ENCODE results near the gene FAM124A. TPM values are rescaled to one million over a fixed set of nuclear protein-coding genes. Genes with fewer than 3 reads are reported as not detected.

The FAM124A gene
- total and polyA plus RNA-seq, 2 donors (not counting 3 experiments of a cell fraction or from before 2014, with no cell fraction given): 3.8 to 9.9 TPM

DNA sequence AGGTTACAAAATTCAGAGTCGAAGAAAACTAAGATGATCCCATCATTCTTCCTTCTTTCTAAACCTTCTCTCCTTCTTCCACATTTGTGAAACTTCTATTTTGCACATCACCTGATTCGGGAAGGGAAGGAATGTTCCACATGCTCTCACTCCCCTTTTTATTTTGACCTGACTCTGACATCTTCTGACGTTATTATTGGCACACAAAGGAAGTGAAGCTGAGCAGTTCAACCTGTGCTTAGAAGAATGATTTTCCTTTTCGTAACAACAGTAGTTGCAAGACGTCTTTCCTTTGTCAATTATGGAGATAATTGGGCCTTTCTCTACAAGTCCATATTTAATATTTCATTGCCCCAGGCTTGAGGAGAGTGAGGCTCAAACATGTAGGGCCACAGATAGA lies 18.0 kb downstream of the FAM124A start:
- ChIA-PET POLR2A (no interaction called here), CTCF (interaction anchor here (1.0 to 1.8 kb wide), 3 partner anchors 17 to 115 kb away, joined by 3 to 6 read pairs (median 6); no protein-coding TSS in a partner anchor)
- H3K4me1 ChIP-seq (ENCODE audit: control insufficient read depth, extremely low read depth, insufficient read depth, low read length): peaks cover 10% of the 10 kb centered on the region
- no peaks in the 10 kb centered on the region for H3K36me3 ChIP-seq (ENCODE audit: control insufficient read depth in 2 of 2, extremely low read depth in 1 of 2, insufficient read depth in 2 of 2, low read length in 2 of 2)
- peak; percentile 8 for FAIRE-seq
- H3K9ac ChIP-seq (replicated peaks; ENCODE audit: extremely low read depth, insufficient read depth, low read length): no peak overlapping the region
- no peak overlapping the region for H2AFZ ChIP-seq (ENCODE audit: low read depth, low read length)
- dilution Hi-C loops (cut with MboI; ENCODE audit: extremely low pct_ligation_motif_present, low sequenced_read_pairs): no loop called here
- H3K79me2 ChIP-seq (ENCODE audit: control insufficient read depth, insufficient read depth, low read length): no peaks in the 10 kb centered on the region
- DNase-seq (ENCODE audit: low read depth, low spot score): no peak
- no peak overlapping the region for H3K4me3 ChIP-seq (replicated peaks in 1 of 3; ENCODE audit: insufficient read depth in 1 of 3, low read depth in 1 of 3, low read length in 3 of 3)
- no peak overlapping the region for H3K4me2 ChIP-seq (ENCODE audit: insufficient read depth, low read length)
- intact Hi-C loops (cut with micrococcal nuclease): no loop called here
- H4K20me1 ChIP-seq (replicated peaks; ENCODE audit: control insufficient read depth, extremely low read depth, insufficient read depth, low read length): no peaks in the 10 kb centered on the region
- H3K27ac ChIP-seq (ENCODE audit: insufficient read depth, low read depth, low read length): no peak overlapping the region
- H3K9me1 ChIP-seq (replicated peaks; ENCODE audit: control insufficient read depth, extremely low read depth, insufficient read depth, low read length): no peaks in the 10 kb centered on the region
- BruUV-seq (replicated peaks): no TSS peak
- TF ChIP-seq JUN (IDR thresholded peaks at IDR 0.05; ENCODE audit: borderline replicate concordance, insufficient read depth, insufficient read length, low read depth): no peak
- TF ChIP-seq GATA2 (IDR thresholded peaks at IDR 0.05; ENCODE audit: insufficient read depth, insufficient read length, low read depth, low read length): no peak
- TF ChIP-seq FOS (IDR thresholded peaks at IDR 0.05; ENCODE audit: borderline replicate concordance, insufficient read depth, low read length): no peak
- H3K27me3 ChIP-seq (ENCODE audit: control insufficient read depth in 2 of 2, insufficient read depth in 2 of 2, low read length in 2 of 2): no peaks in the 10 kb centered on the region
- H3K9me3 ChIP-seq (replicated peaks; ENCODE audit: control insufficient read depth, insufficient read depth, low read length): no peaks in the 10 kb centered on the region

GRCh38 chr13:51240958-51241357 lies 18.8 kb downstream of the FAM124A start:
- H3K27ac ChIP-seq (ENCODE audit: insufficient read depth, low read depth, low read length): no peak overlapping the region
- POLR2A ChIA-PET: no interaction called here
- dilution Hi-C loops (cut with MboI; ENCODE audit: extremely low pct_ligation_motif_present, low sequenced_read_pairs): no loop called here

More at GRCh38 chr13:51240958-51241357, 18.8 kb downstream of the FAM124A start:
- no peaks in the 10 kb centered on the region for H3K9me1 ChIP-seq (replicated peaks; ENCODE audit: control insufficient read depth, extremely low read depth, insufficient read depth, low read length)
- H3K9me3 ChIP-seq (replicated peaks; ENCODE audit: control insufficient read depth, insufficient read depth, low read length): no peaks in the 10 kb centered on the region
- FAIRE-seq (no peak), DNase-seq (ENCODE audit: low read depth, low spot score) (no peak)
- H3K79me2 ChIP-seq (ENCODE audit: control insufficient read depth, insufficient read depth, low read length): no peaks in the 10 kb centered on the region
- H3K4me2 ChIP-seq (ENCODE audit: insufficient read depth, low read length): no peak overlapping the region
- TF ChIP-seq JUN (IDR thresholded peaks at IDR 0.05; ENCODE audit: borderline replicate concordance, insufficient read depth, insufficient read length, low read depth) (no peak), MAX (IDR thresholded peaks at IDR 0.05; ENCODE audit: insufficient read depth, insufficient read length) (no peak), FOS (IDR thresholded peaks at IDR 0.05; ENCODE audit: borderline replicate concordance, insufficient read depth, low read length) (no peak), GATA2 (IDR thresholded peaks at IDR 0.05; ENCODE audit: insufficient read depth, insufficient read length, low read depth, low read length) (no peak), POLR2A (IDR thresholded peaks at IDR 0.05; ENCODE audit: low read depth, low read length) (no peak), POLR2AphosphoS5 (IDR thresholded peaks at IDR 0.05; ENCODE audit: insufficient read depth, low read depth, low read length) (no peak)
- H2AFZ ChIP-seq (ENCODE audit: low read depth, low read length): no peak overlapping the region
- no peaks in the 10 kb centered on the region for H3K27me3 ChIP-seq (ENCODE audit: control insufficient read depth in 2 of 2, insufficient read depth in 2 of 2, low read length in 2 of 2)
- H3K4me1 ChIP-seq (ENCODE audit: control insufficient read depth, extremely low read depth, insufficient read depth, low read length): peaks cover 2% of the 10 kb centered on the region
- intact Hi-C loops (cut with micrococcal nuclease): no loop called here
- BruUV-seq (replicated peaks): no TSS peak
- H4K20me1 ChIP-seq (replicated peaks; ENCODE audit: control insufficient read depth, extremely low read depth, insufficient read depth, low read length): no peaks in the 10 kb centered on the region
- CTCF ChIA-PET: interaction anchor here (1.7 to 1.8 kb wide), 2 partner anchors 18 to 45 kb away, joined by 6 read pairs; no protein-coding TSS in a partner anchor
- no peak overlapping the region for H3K4me3 ChIP-seq (replicated peaks in 1 of 3; ENCODE audit: insufficient read depth in 1 of 3, low read depth in 1 of 3, low read length in 3 of 3)
- H3K9ac ChIP-seq (replicated peaks; ENCODE audit: extremely low read depth, insufficient read depth, low read length): no peak overlapping the region
- no peaks in the 10 kb centered on the region for H3K36me3 ChIP-seq (ENCODE audit: control insufficient read depth in 2 of 2, extremely low read depth in 1 of 2, insufficient read depth in 2 of 2, low read length in 2 of 2)

Measured in endothelial cell of umbilical vein (primary cell).